Measurements from ENCODE around the gene KDM4B.

The KDM4B gene

GRCh38 chr19:5127717-5128116 lies 158.8 kb downstream of the KDM4B start:
- H3K4me3 ChIP-seq (ENCODE audit: low read depth, low read length), result no peak overlapping the region
- no peak for TF ChIP-seq CTCF (IDR thresholded peaks at IDR 0.05; ENCODE audit: low read depth, low read length)

- no peak for TF ChIP-seq CTCF (IDR thresholded peaks at IDR 0.05; ENCODE audit: low read depth, low read length)
- H3K4me3 ChIP-seq (ENCODE audit: low read depth, low read length), result no peak overlapping the region
Measured at GRCh38 chr19:5128251-5128935, 159.5 kb downstream of the KDM4B start.

- no peak for TF ChIP-seq CTCF (IDR thresholded peaks at IDR 0.05; ENCODE audit: low read depth, low read length)
- no peak overlapping the region for H3K4me3 ChIP-seq (ENCODE audit: low read depth, low read length)
Measured at GRCh38 chr19:5128936-5129389, 160.1 kb downstream of the KDM4B start.

GRCh38 chr19:5129691-5130090 lies 160.8 kb downstream of the KDM4B start:
- TF ChIP-seq CTCF (IDR thresholded peaks at IDR 0.05; ENCODE audit: low read depth, low read length), result no peak
- no peak overlapping the region for H3K4me3 ChIP-seq (ENCODE audit: low read depth, low read length)

GRCh38 chr19:5130371-5131030 lies 161.6 kb downstream of the KDM4B start:
- no peak overlapping the region for H3K4me3 ChIP-seq (ENCODE audit: low read depth, low read length)
- no peak for TF ChIP-seq CTCF (IDR thresholded peaks at IDR 0.05; ENCODE audit: low read depth, low read length)

GRCh38 chr19:5131031-5131505 lies 162.2 kb downstream of the KDM4B start:
- no peak for TF ChIP-seq CTCF (IDR thresholded peaks at IDR 0.05; ENCODE audit: low read depth, low read length)
- H3K4me3 ChIP-seq (ENCODE audit: low read depth, low read length), result no peak overlapping the region

- no peak overlapping the region for H3K4me3 ChIP-seq (ENCODE audit: low read depth, low read length)
Measured at GRCh38 chr19:5131506-5132205, 162.7 kb downstream of the KDM4B start.

More at GRCh38 chr19:5131506-5132205, 162.7 kb downstream of the KDM4B start:
- no peak for TF ChIP-seq CTCF (IDR thresholded peaks at IDR 0.05; ENCODE audit: low read depth, low read length)

Measured in WI38 (cell line).